ENCODE results near the gene OTUD3. TPM values are rescaled to one million over a fixed set of nuclear protein-coding genes. Genes with fewer than 3 reads are reported as not detected.
"Not testable (repeated sequence)": the region's sequence is repeated elsewhere in the genome, so short reads cannot be mapped to it uniquely, and the experiment has no call there.

OTUD3 gene
- total RNA-seq, 1 donor from 2014 or later, result 4.9 TPM

DNA sequence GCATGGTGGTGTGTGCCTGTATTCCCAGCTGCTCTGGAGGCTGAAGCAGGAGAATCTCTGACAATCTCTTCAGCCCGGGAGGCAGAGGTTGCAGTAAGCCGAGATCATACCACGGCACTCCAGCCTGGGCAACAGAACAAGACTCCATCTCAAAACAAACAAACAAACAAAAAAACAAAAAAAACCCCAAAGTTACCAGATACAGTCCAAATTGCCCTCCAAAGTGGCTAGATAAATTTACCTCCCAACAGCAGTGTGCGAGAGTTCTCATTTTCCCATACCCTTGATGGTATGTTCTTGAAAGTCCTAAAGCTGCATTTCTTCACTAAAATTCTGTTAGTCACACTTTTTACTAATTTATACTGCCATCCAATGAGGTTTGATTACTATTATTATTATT is 3.0 kb upstream of the OTUD3 start:
- no peak overlapping the region for H3K4me3 ChIP-seq
- TF ChIP-seq, protein P1, sequence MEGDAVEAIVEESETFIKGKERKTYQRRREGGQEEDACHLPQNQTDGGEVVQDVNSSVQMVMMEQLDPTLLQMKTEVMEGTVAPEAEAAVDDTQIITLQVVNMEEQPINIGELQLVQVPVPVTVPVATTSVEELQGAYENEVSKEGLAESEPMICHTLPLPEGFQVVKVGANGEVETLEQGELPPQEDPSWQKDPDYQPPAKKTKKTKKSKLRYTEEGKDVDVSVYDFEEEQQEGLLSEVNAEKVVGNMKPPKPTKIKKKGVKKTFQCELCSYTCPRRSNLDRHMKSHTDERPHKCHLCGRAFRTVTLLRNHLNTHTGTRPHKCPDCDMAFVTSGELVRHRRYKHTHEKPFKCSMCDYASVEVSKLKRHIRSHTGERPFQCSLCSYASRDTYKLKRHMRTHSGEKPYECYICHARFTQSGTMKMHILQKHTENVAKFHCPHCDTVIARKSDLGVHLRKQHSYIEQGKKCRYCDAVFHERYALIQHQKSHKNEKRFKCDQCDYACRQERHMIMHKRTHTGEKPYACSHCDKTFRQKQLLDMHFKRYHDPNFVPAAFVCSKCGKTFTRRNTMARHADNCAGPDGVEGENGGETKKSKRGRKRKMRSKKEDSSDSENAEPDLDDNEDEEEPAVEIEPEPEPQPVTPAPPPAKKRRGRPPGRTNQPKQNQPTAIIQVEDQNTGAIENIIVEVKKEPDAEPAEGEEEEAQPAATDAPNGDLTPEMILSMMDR (IDR thresholded peaks at IDR 0.05), result no peak
- TF ChIP-seq POLR2AphosphoS5 (IDR thresholded peaks at IDR 0.05; ENCODE audit: insufficient read depth in 1 of 2, low read depth in 1 of 2), result no peak
- H3K36me3 ChIP-seq, result no peaks in the 10 kb centered on the region
- DNase-seq (ENCODE audit: extremely low spot score in 2 of 2), result no peak
- H3K27ac ChIP-seq, result peak overlapping the region; percentile 4
- H3K27me3 ChIP-seq, result no peaks in the 10 kb centered on the region
- intact Hi-C loops (cut with DNase I), result no loop called here
- H3K9me3 ChIP-seq, result no peaks in the 10 kb centered on the region
- H3K4me1 ChIP-seq, result peaks cover 16% of the 10 kb centered on the region

DNA sequence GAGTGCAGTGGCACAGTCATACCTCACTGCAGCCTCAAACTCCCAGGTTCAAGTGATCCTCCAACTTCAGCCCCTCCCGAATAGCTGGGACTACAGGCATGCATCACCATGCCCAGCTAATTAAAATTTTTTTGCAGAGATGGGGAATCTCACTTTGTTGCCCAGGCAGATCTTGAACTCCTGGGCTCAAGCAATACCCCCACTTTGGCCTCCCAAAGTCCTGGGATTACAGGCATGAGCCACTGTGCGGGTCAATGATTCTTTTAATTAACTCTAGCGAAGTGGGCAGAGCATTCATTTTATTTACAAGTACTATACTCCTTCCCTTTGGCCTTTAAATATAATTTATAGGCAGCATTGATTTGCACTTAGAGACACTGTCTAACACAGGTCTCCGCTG is 2.5 kb upstream of the OTUD3 start:
- Histone ChIP-seq H3K36me3 (no peaks in the 10 kb centered on the region), H3K4me3 (no peak overlapping the region), H3K27me3 (no peaks in the 10 kb centered on the region), H3K4me1 (peaks cover 19% of the 10 kb centered on the region), H3K27ac (no peak overlapping the region), H3K9me3 (no peaks in the 10 kb centered on the region)
- no peak for DNase-seq (ENCODE audit: extremely low spot score in 2 of 2)
- intact Hi-C loops (cut with DNase I), result no loop called here
- no peak for TF ChIP-seq POLR2A (IDR thresholded peaks at IDR 0.05)
- TF ChIP-seq POLR2AphosphoS5 (IDR thresholded peaks at IDR 0.05; ENCODE audit: insufficient read depth in 1 of 2, low read depth in 1 of 2), result no peak
- TF ChIP-seq, protein P1 (IDR thresholded peaks at IDR 0.05), result no peak

DNA sequence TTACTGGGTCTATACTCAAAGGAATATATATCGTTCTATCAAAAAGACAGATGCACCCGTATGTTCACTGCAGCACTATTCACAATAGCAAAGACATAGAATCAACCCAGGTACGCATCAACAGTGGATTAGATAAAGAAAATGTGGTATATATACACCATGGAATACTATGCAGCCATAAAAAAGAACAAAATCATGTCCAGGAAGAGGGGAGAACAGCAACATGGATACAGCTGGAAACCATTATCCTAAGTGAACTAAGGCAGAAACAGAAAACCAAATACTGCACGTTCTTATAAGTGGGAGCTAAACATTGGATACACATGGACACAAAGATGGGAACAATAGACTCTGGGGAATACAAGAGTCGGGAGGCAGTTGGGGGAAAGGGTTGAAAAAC is 1.4 kb upstream of the OTUD3 start:
- DNase-seq (ENCODE audit: extremely low spot score in 2 of 2); intact Hi-C loops (cut with DNase I); H3K27me3 ChIP-seq; H3K36me3 ChIP-seq; H3K27ac ChIP-seq; H3K9me3 ChIP-seq; H3K4me3 ChIP-seq: not testable (repeated sequence)
- H3K4me1 ChIP-seq, result peaks cover 29% of the 10 kb centered on the region

DNA sequence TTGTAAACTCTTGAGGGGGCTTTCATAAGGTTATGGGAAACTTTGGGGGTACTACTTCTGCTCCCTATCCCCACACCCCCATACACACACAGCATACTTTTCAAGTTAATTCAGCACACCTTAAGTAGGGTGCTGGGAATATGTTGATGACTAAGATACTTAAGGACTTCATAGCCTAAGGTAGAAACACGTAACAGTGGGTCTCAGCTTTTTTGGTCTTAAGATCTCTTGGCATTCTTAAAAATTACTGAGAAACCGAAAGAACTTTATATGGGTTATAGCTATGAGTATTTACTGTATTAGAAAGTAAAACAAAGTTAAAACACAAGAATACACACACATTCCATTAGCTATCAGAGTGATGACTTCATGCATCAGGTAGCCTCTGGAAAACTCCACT is 2.1 kb downstream of the OTUD3 start:
- TF ChIP-seq, protein P1 (IDR thresholded peaks at IDR 0.05), result no peak
- TF ChIP-seq POLR2A (IDR thresholded peaks at IDR 0.05), result no peak
- no peak for TF ChIP-seq POLR2AphosphoS5 (IDR thresholded peaks at IDR 0.05; ENCODE audit: insufficient read depth in 1 of 2, low read depth in 1 of 2)
- no peaks in the 10 kb centered on the region for H3K9me3 ChIP-seq
- no peaks in the 10 kb centered on the region for H3K36me3 ChIP-seq
- no peak for DNase-seq (ENCODE audit: extremely low spot score in 2 of 2)
- H3K27ac ChIP-seq, result no peak overlapping the region
- intact Hi-C loops (cut with DNase I), result no loop called here
- no peak overlapping the region for H3K4me3 ChIP-seq
- H3K27me3 ChIP-seq, result no peaks in the 10 kb centered on the region
- H3K4me1 ChIP-seq, result peaks cover 29% of the 10 kb centered on the region

DNA sequence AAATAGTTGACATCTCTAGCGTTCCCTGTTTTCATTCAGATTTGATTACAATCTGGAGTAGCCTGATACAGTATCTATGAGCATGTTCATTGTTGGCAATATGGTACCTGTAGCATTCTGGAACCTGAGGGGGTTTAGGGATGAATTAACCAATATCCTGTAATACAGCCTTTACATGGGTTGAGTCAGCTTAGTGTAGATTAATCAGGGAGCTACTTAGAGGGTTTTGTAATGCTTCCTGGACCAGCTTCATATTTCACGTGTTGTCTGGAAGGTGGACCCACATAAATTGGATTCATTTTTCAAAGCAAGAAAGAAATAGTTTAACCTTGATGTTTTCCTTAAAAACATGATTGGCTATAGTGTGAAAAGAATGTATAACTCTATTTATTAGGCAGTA is 3.6 kb downstream of the OTUD3 start:
- intact Hi-C loops (cut with DNase I), result no loop called here
- Histone ChIP-seq H3K4me1 (peaks cover 29% of the 10 kb centered on the region), H3K27me3 (no peaks in the 10 kb centered on the region), H3K4me3 (no peak overlapping the region), H3K9me3 (no peaks in the 10 kb centered on the region), H3K27ac (no peak overlapping the region), H3K36me3 (no peaks in the 10 kb centered on the region)
- no peak for DNase-seq (ENCODE audit: extremely low spot score in 2 of 2)
- TF ChIP-seq, protein P1 (IDR thresholded peaks at IDR 0.05), result no peak
- TF ChIP-seq POLR2AphosphoS5 (IDR thresholded peaks at IDR 0.05; ENCODE audit: insufficient read depth in 1 of 2, low read depth in 1 of 2), result no peak
- no peak for TF ChIP-seq POLR2A (IDR thresholded peaks at IDR 0.05)

DNA sequence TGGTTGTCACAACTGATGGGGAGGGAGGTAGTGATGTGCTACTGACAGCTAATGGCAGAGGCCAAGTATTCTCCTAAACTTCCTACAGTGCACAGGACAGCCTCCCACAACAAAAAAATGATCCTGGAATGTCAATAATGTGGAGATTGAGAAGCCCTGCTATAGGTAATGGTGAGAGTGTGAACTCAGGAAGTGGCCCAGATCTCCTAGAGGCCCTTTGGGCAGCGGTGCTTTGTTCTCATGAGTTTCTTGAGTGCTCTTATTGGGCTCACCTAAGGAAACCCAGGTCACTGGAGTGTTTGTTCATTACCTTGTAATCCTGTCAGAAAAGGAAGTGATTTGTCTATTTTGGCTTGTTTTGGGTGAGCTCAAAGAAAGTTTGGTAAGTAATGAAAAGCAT is 5.9 kb downstream of the OTUD3 start:
- H3K4me1 ChIP-seq, result peaks cover 24% of the 10 kb centered on the region
- TF ChIP-seq, protein P1 (IDR thresholded peaks at IDR 0.05), result no peak
- no peak for TF ChIP-seq POLR2A (IDR thresholded peaks at IDR 0.05)
- TF ChIP-seq POLR2AphosphoS5 (IDR thresholded peaks at IDR 0.05; ENCODE audit: insufficient read depth in 1 of 2, low read depth in 1 of 2), result no peak
- H3K9me3 ChIP-seq, result no peaks in the 10 kb centered on the region
- H3K36me3 ChIP-seq, result peaks cover 0 to 15% of the 10 kb centered on the region in 2 donors
- no peak overlapping the region for H3K27ac ChIP-seq
- H3K27me3 ChIP-seq, result no peaks in the 10 kb centered on the region
- intact Hi-C loops (cut with DNase I), result no loop called here
- H3K4me3 ChIP-seq, result no peak overlapping the region
- DNase-seq (ENCODE audit: extremely low spot score in 2 of 2), result no peak
